Natural killer cell (primary cell): ENCODE results near the gene CLDN4. TPM values are rescaled to one million over a fixed set of nuclear protein-coding genes. Genes with fewer than 3 reads are reported as not detected.

Experiments
- ATAC-seq, 3 donors: fragments of 150-1000 bp in 2 of 3; fragments of 200-7000 bp in 1 of 3; cut with Tn5 transposase; 1 replicate in 1 of 3; 2 replicates in 2 of 3; pipeline ENCODE4 v1.10.0; 2021; ENCODE audit warnings: mild to moderate bottlenecking in 2 of 3, moderate library complexity in 2 of 3
- DNase-seq, 2 donors: peaks; one replicate each; pipeline versions ENCODE4 v3.0.0 to v3.0.0-alpha.2; 2013 to 2021; ENCODE audit warnings: mixed read lengths in 1 of 2
- H3K27ac ChIP-seq: one replicate; pipeline ENCODE4 v1.5.1; 2013; ENCODE audit warnings: mild to moderate bottlenecking, low read length
- H3K27me3 ChIP-seq: one replicate; pipeline ENCODE4 v1.6.1; 2013; ENCODE audit warnings: low read length; ENCODE audit not compliant: control insufficient read depth, insufficient read depth
- H3K36me3 ChIP-seq: one replicate; pipeline ENCODE4 v1.6.1; 2013; ENCODE audit warnings: low read length; ENCODE audit not compliant: control insufficient read depth, insufficient read depth
- H3K4me1 ChIP-seq: one replicate; pipeline ENCODE4 v1.6.1; 2013; ENCODE audit warnings: low read length; ENCODE audit not compliant: control insufficient read depth, insufficient read depth
- H3K4me3 ChIP-seq: one replicate; pipeline ENCODE4 v1.5.1; 2013; ENCODE audit warnings: low read length
- H3K9me3 ChIP-seq: one replicate; pipeline ENCODE4 v1.6.1; 2013; ENCODE audit warnings: low read length; ENCODE audit not compliant: control insufficient read depth, insufficient read depth
- H3K27ac Mint-ChIP-seq, 2 donors: one replicate each; pipeline ENCODE4 v1.8.0; 2022; ENCODE audit warnings: mild to moderate bottlenecking in 2 of 2, mixed read lengths in 2 of 2, moderate library complexity in 1 of 2
- H3K27me3 Mint-ChIP-seq, 2 donors: one replicate each; pipeline ENCODE4 v1.8.0; 2022; ENCODE audit warnings: low read depth in 2 of 2, mixed read lengths in 2 of 2
- H3K36me3 Mint-ChIP-seq: one replicate; pipeline ENCODE4 v1.8.0; 2022; ENCODE audit warnings: mixed read lengths
- H3K4me1 Mint-ChIP-seq, 2 donors: one replicate each; pipeline ENCODE4 v1.8.0; 2022; ENCODE audit warnings: mixed read lengths in 2 of 2
- H3K4me3 Mint-ChIP-seq: one replicate; pipeline ENCODE4 v1.8.0; 2022; ENCODE audit warnings: mild to moderate bottlenecking, moderate library complexity, mixed read lengths
- H3K9me3 Mint-ChIP-seq, 2 donors: one replicate each; pipeline ENCODE4 v1.8.0; 2022; ENCODE audit warnings: mixed read lengths in 2 of 2
- CTCF ChIP-seq: fragments of 200-600 bp; IDR thresholded peaks from one replicate; pipeline ENCODE4 v1.8.0; 2022; ENCODE audit warnings: antibody characterized with exemption
- WGBS: methylation state at CpG from one replicate; pipeline ENCODE4 v1.1.7; 2013; ENCODE audit warnings: missing lambda C conversion rate; ENCODE audit not compliant: insufficient coverage; 5-methylcytosine and 5-hydroxymethylcytosine counted together
- intact Hi-C: fragments of 100-400 bp; cut with micrococcal nuclease; formaldehyde crosslinking; loops from one replicate; pipeline ENCODE4 v1.14.2; 2022
- total RNA-seq, 4 donors: library from RNA; stranded (reverse); fragments of 120-200 nt in 1 of 4; gene quantifications; one replicate each; pipeline versions ENCODE4 v1.2.3 to v1.2.4, GENCODE V29; 2013 to 2022

The CLDN4 gene
- total RNA-seq, 3 donors from 2014 or later (not counting 1 experiment from before 2014, with no cell fraction given), result 0.09 to 0.30 (median 0.20) TPM

- ATAC-seq, result no peak
- H3K36me3 ChIP-seq, result no peaks in the 10 kb centered on the region
- no peaks in the 10 kb centered on the region for H3K9me3 ChIP-seq
- intact Hi-C loops, result no loop called here
- Mint-ChIP-seq H3K9me3 (no peaks in the 10 kb centered on the region), H3K27ac (no peak overlapping the region), H3K4me1 (peaks cover 24 to 25% of the 10 kb centered on the region in 2 donors), H3K27me3 (peaks cover 17 to 31% of the 10 kb centered on the region in 2 donors), H3K36me3 (no peaks in the 10 kb centered on the region), H3K4me3 (no peak overlapping the region)
- no peak overlapping the region for H3K4me3 ChIP-seq
- WGBS, result 81% methylated on average over 11 of the region's 11 CpGs
- peaks cover 20% of the 10 kb centered on the region for H3K4me1 ChIP-seq
- no peak for DNase-seq
- no peaks in the 10 kb centered on the region for H3K27me3 ChIP-seq
- no peak overlapping the region for H3K27ac ChIP-seq
- TF ChIP-seq CTCF, result no peak
Measured at GRCh38 chr7:73823873-73824592, 6.8 kb upstream of the CLDN4 start.

GRCh38 chr7:73824986-73825385 is 5.8 kb upstream of the CLDN4 start:
- H3K36me3 Mint-ChIP-seq, result no peaks in the 10 kb centered on the region
- no peak overlapping the region for H3K27ac Mint-ChIP-seq

GRCh38 chr7:73827567-73828106 is 3.2 kb upstream of the CLDN4 start:
- Mint-ChIP-seq H3K27me3 (peaks cover 18 to 34% of the 10 kb centered on the region in 2 donors), H3K4me1 (peaks cover 25 to 26% of the 10 kb centered on the region in 2 donors), H3K4me3 (no peak overlapping the region), H3K27ac (peak overlapping the region in 1 of 2 donors; percentile 68), H3K36me3 (no peaks in the 10 kb centered on the region), H3K9me3 (no peaks in the 10 kb centered on the region)
- intact Hi-C loops, result no loop called here
- ATAC-seq (no peak), DNase-seq (peak in 1 of 2 donors; percentile 23)
- TF ChIP-seq CTCF, result no peak
- peaks cover 3% of the 10 kb centered on the region for H3K27me3 ChIP-seq
- no peak overlapping the region for H3K4me3 ChIP-seq
- no peaks in the 10 kb centered on the region for H3K9me3 ChIP-seq
- H3K36me3 ChIP-seq, result no peaks in the 10 kb centered on the region
- peaks cover 24% of the 10 kb centered on the region for H3K4me1 ChIP-seq
- H3K27ac ChIP-seq, result no peak overlapping the region
- WGBS, result 27% methylated on average over 8 of the region's 11 CpGs

More at GRCh38 chr7:73824986-73825385, 5.8 kb upstream of the CLDN4 start:
- no peak overlapping the region for H3K4me3 ChIP-seq
- TF ChIP-seq CTCF, result no peak
- peaks cover 3% of the 10 kb centered on the region for H3K27me3 ChIP-seq
- Mint-ChIP-seq H3K9me3 (no peaks in the 10 kb centered on the region), H3K27me3 (peaks cover 18 to 36% of the 10 kb centered on the region in 2 donors), H3K4me1 (peaks cover 25 to 26% of the 10 kb centered on the region in 2 donors), H3K4me3 (no peak overlapping the region)
- H3K36me3 ChIP-seq, result no peaks in the 10 kb centered on the region
- no peak overlapping the region for H3K27ac ChIP-seq
- intact Hi-C loops, result no loop called here
- DNase-seq (no peak), ATAC-seq (no peak)
- WGBS, result 79% methylated on average over 9 of the region's 9 CpGs
- H3K9me3 ChIP-seq, result no peaks in the 10 kb centered on the region
- H3K4me1 ChIP-seq, result peaks cover 24% of the 10 kb centered on the region
